NCI-H146 treated with DMSO at 0.1 percent for 48 hours (cell line): ENCODE measurements around the gene FAM98B.

ENCODE experiments used
- DNase-seq: peaks from one replicate; lab custom pipeline; 2025; ENCODE audit not compliant: unreplicated experiment; lab: John Stamatoyannopoulos, UW

The FAM98B gene

GRCh38 chr15:38536201-38536676 is 82.3 kb downstream of the FAM98B start:
- no peak for DNase-seq
